Hematopoietic multipotent progenitor cell treated with erythropoietin and hydrocortisone succinate and interleukin-3 and kit ligand, for 8 days (in vitro differentiated cells): ENCODE results near the gene CUX1.
A peak's percentile ranks its signal among the peaks of the same experiment; 100 is the strongest.

Experiments used
- DNase-seq: peaks from one replicate; pipeline ENCODE4 v3.0.0-alpha.2; 2015

Gene CUX1

DNA sequence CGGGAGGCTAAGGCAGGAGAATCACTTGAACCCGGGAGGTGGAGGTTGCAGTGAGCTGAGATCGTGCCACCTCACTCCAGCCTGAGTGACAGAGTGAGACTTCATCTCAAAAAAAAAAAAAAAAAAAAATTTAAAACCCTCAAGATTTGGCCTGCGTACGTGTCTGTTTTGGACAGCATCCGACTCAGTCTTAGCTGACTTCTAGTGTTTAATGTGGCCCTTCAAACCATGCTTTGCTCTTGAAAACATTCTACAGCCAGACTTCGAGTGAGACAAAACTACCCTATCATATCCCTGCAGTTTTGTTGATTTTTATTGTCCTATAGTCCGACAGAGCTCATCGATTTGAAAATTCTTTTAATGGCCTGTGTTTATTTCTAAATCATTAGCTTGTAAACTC lies 242.1 kb downstream of the CUX1 start:
- DNase-seq, result no peak

DNA sequence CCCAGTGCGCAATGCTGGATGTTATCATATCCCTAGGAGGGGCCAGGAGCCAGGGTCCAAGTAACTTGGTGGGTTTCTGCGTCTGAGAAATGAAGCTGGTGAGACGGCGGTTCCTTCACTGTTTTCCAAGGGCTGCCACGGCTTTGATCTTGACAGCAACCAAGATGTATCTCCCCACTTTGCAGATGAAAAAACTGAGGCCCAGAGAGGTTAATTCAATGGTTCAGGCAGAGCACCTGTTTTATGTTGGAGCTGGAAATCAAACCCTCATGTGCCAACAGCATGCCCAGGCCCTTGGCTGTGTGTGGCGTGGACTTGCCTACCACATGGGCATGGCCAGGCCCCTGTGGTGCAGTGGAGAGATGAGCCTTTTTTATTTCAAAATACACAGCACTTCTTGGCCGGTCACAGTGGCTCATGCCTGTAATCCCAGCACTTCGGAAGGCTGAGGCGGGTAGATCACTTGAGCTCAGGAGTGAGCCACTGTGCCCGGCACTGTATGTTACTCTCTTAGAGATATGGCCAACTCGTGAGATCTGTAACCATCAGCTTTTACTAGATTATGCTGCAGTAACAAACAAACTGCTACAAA lies 244.0 kb downstream of the CUX1 start:
- no peak for DNase-seq

- peak; percentile 16 for DNase-seq
These were observed 244.6 kb downstream of the CUX1 start for GRCh38 chr7:102061981-102062390.

DNA sequence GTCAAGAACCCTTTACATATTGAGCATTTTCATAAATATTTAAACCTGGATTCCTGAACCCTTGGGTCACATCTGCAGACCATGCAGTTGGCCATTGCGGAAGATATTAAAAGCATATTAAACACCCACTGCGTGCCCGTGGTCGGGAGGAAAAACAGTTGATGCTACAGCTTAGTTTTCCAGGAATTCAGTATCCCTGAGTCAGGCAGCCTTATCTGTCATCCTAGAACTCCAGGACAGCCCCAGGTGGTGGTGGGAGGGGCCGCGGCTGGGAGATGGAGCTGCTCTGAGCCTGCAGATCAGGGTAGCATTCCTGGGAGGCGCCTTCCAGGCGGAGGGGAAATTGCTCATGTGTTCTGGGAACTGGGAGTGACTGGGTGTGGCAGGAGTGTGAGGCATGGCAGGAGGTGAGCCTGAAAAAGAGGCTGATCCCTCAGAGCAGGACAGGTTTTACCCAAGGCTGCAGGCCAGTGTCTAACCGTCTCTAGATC lies 246.3 kb downstream of the CUX1 start:
- no peak for DNase-seq

- DNase-seq, result peak; percentile 58
These were observed 247.1 kb downstream of the CUX1 start for GRCh38 chr7:102064361-102065025.

GRCh38 chr7:102065226-102065625 lies 247.8 kb downstream of the CUX1 start:
- no peak for DNase-seq

GRCh38 chr7:102066476-102066875 lies 249.1 kb downstream of the CUX1 start:
- no peak for DNase-seq

GRCh38 chr7:102068846-102069245 lies 251.4 kb downstream of the CUX1 start:
- no peak for DNase-seq

GRCh38 chr7:102069931-102070629 lies 252.7 kb downstream of the CUX1 start:
- no peak for DNase-seq

DNA sequence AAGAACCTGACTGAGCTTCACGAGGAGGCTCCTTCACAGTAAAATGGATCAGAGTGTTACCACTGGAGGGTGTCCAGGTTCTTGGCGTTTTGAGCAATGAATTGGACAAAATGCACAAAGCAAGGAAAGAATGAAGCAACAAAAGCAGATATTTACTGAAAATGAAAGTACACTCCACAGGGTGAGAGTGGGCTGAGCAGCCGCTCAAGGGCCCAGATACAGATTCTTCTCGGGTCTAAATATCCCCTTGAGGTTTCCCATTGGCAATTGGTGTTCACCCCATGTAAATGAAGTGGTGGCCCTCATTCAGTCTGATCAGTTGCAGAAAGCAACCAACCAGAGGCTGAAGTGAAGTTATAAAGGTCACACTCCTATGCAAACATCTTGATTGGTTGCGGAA lies 254.6 kb downstream of the CUX1 start:
- no peak for DNase-seq

- no peak for DNase-seq
These were observed 255.3 kb downstream of the CUX1 start for GRCh38 chr7:102072636-102073209.

GRCh38 chr7:102073931-102074880 lies 256.8 kb downstream of the CUX1 start:
- no peak for DNase-seq

- no peak for DNase-seq
These were observed 257.7 kb downstream of the CUX1 start for GRCh38 chr7:102075126-102075525.

DNA sequence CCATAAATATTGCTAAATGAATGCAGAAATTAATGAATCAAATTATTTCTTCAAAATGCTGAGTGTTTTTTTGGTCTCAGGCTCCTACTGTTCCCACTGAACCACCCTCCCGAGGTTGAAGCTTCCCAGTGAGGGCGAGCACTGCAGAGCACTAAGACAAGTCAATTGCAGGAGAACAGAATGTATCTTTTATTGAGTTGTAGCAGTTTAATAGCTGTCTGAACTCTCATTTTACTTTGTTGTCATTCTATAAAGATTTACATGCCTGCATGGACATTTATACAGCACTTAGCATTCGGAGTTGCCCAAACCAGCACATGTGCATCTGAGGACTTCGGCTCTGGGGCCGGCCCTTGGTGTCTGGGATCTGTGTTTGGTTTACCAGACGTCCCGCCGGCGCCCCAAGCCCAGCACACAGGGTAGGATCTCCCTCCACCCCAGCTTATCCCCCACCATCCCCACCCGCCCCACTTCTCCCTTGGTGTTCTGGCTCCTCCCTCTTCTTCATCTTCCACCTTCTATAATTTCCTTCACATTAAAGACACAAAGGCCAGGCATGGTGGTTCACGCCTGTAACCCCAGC lies 258.2 kb downstream of the CUX1 start:
- DNase-seq, result no peak

DNA sequence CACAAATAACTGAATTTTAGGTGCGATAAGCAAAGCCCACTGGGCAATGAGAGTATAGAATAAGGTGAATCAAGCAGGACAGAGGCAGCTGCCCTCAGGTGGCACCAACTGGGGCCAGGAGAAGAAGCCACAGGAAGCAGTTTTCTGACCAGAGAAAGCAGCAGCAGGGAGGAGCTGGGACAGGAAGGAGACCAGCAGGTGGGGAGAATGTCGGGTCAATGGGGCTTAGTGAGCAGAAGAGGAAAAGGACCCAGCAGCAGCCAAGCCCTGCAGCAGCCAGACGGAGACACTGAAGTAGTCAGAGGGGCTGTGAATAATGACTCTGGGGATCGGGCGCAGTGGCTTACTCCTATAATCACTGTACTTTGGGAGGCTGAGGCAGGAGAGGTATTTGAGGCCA lies 259.7 kb downstream of the CUX1 start:
- DNase-seq, result no peak

DNA sequence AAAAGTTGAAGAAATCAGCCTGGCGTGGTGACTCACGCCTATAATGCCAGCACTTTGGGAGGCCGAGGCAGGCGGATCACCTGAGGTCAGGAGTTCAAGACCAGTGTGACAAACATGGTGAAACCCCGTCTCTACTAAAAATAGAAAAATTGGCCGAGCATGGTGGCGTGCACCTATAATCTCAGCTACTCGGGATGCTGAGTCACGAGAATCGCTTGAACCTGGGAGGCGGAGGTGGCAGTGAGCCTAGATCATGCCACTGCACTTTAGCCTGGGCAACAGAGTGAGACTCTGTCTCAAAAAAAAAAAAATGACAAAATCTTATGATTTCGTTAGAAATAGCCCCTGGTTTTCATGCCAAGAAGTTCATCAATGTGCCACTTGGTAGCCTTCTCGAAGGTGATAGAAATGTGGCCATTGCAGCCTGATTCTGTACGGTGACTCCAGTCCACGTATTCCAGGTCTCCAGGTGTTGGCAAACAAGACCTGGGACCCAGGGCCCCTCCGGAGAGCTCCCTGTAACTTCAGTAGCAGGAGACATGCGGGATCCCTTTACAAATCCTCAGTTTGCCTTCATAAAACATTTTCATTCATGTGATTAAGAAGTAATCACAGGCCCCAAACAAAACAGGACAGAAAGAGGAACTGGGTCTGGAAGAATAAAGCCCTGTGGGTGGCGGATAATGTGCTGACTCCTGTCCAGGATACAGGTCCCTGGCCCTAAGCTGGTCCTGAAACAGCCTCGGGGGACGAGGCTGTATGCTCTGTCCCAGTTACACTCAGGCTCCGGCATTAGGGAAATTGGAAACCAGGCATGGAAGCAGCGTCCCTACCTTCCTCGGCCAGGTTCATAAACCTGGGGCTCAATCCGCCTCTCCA lies 262.0 kb downstream of the CUX1 start:
- no peak for DNase-seq

DNA sequence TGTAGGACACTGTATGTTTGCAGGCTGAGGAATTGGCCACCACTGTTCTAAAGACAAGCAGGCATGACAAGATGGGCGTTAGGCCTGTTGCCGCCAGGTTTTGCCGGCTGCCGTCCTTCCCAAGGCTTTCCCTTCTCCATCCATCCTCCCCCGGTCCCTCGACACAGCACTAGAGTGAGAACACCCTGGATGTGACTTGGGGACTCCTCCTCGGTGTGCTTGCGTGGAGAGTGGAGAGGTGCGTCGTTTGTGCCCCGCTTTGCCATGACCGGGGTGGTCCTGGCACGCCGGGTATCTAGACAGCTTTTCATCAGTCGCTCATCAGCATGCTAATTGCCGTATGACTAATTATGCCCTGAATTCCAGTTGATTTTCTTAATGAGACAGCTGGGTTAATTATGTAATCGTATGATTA lies 262.6 kb downstream of the CUX1 start:
- no peak for DNase-seq

GRCh38 chr7:102080434-102081243 lies 263.2 kb downstream of the CUX1 start:
- DNase-seq, result peak; percentile 95

DNA sequence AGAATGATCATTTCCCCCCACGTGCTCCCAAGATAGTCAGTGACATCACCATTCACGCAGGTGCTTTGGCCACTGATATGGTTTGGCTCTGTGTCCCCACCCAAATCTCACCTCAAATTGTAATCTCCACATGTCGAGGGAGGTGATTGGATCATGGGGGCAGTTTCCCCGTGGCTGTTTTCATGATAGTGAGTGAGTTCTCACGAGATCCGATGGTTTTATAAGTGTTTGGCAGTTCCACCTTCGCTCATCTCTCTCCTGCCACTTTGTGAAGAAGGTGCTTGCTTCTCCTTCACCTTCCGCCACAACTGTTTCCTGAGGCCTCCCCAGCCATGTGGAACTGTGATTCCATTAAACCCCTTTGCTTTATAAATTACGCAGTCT lies 263.8 kb downstream of the CUX1 start:
- DNase-seq, result peak; percentile 70

DNA sequence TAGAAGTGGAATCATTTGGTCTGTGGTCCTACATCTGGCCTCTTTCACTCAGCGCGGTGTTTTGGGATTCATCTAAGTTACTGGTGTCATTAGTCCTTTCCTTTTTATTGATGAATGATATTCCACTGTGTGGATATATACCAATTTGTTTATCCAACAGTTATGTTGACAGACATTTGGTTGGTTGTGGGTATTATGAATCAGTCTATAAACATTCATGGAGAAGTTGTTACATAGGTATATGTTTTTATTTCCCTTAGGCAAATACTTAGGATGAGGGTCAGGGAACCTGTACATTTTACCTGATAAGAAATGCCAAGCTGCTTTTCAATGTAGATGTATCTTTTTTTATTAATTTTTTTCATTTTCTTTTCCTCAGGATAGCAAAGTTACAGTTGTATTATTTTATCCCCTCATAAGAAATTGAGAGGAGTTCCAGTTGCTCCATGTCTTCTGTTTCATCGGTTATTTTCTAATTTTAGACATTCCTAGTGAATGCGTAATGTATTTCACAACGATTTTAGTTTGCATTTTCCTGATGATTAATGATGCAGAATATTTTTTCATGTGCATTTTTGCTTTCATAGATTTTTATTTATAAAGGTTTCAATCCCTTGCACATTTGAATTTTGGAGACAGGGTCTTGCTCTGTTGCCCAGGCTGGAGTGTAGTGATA lies 265.4 kb downstream of the CUX1 start:
- no peak for DNase-seq
